K562 (cell line): ENCODE results near the gene AGPAT4. TPM values are rescaled to one million over a fixed set of nuclear protein-coding genes. Genes with fewer than 3 reads are reported as not detected.
A peak's percentile ranks its signal among the peaks of the same experiment; 100 is the strongest.

Experiments
- CREB1 ChIP-seq, 2 experiments: sonication (generic) in 1 of 2; formaldehyde crosslinking in 1 of 2; IDR thresholded peaks; 2 replicates each; pipeline versions ENCODE4 v1.6.1 to v1.8.0; 2012 to 2022; ENCODE audit warnings: inconsistent platforms in 1 of 2, mild to moderate bottlenecking in 1 of 2, missing genetic modification reagents in 1 of 2, moderate library complexity in 1 of 2
- CREM ChIP-seq: IDR thresholded peaks from 2 replicates; pipeline ENCODE4 v1.6.1; 2014; ENCODE audit warnings: antibody characterized with exemption, low read depth
- EHMT2 ChIP-seq: fragments of 450-650 bp; IDR thresholded peaks from 2 replicates; pipeline ENCODE4 v1.6.1; 2018; ENCODE audit warnings: antibody characterized with exemption
- HCFC1 ChIP-seq: IDR thresholded peaks from 2 replicates; pipeline ENCODE4 v1.6.1; 2012; ENCODE audit warnings: low read depth, low read length, improper control_type of control experiment
- JUND ChIP-seq, 2 experiments: IDR thresholded peaks; 2 replicates in 1 of 2; 3 replicates in 1 of 2; pipeline ENCODE4 v1.6.1; 2011; ENCODE audit warnings: borderline replicate concordance in 2 of 2, low read depth in 2 of 2, low read length in 2 of 2, improper control_type of control experiment in 1 of 2, missing biosample characterization in 1 of 2, missing genetic modification characterization in 1 of 2, missing genetic modification reagents in 1 of 2
- KLF16 ChIP-seq: IDR thresholded peaks from 2 replicates; pipeline ENCODE4 v1.6.1; 2016; ENCODE audit warnings: antibody characterized with exemption
- NFIX ChIP-seq: fragments of 250-450 bp; sonication (Bioruptor Pico); IDR thresholded peaks from 2 replicates; pipeline ENCODE4 v1.4.0; 2020; ENCODE audit warnings: low read depth, mild to moderate bottlenecking, moderate library complexity
- POLR2H ChIP-seq: IDR thresholded peaks from 2 replicates; pipeline ENCODE4 v1.6.1; 2016; ENCODE audit warnings: missing genetic modification characterization, low read depth, mild to moderate bottlenecking, control low read depth, missing compliant biosample characterization, moderate library complexity
- SOX6 ChIP-seq: fragments of 450-650 bp; IDR thresholded peaks from 2 replicates; pipeline ENCODE4 v1.6.1; 2014; ENCODE audit warnings: mild to moderate bottlenecking
- ZNF280A ChIP-seq: fragments of 450-650 bp; IDR thresholded peaks from 2 replicates; pipeline ENCODE4 v1.6.1; 2018; ENCODE audit warnings: mild to moderate bottlenecking, low read depth; ENCODE audit not compliant: partially characterized antibody
- ZNF316 ChIP-seq: fragments of 450-650 bp; IDR thresholded peaks from 2 replicates; pipeline ENCODE4 v1.6.1; 2016
- polyA plus RNA-seq, 8 experiments: library from polyadenylated mRNA; depleted of rRNA in 4 of 8; stranded (reverse) in 5 of 8; unstranded in 3 of 8; fragments of >200 nt; fragmentation: Nextera tagmentation in 2 of 8; fragmentation: Illumina TruSeq in 1 of 8; extraction: Ambion mirVana in 2 of 8; extraction: Trizol in 1 of 8; gene quantifications; 2 replicates each; pipeline versions ENCODE4 v1.2.1 to v1.2.3, GENCODE V29; 2011 to 2014; ENCODE audit warnings: inconsistent platforms in 1 of 8, missing spikeins in 1 of 8
- total RNA-seq, 7 experiments: library from RNA; depleted of rRNA in 6 of 7; stranded (reverse); fragments of >200 nt in 6 of 7; fragmentation: Illumina TruSeq in 2 of 7; extraction: Trizol in 2 of 7; gene quantifications; 2 replicates each; pipeline versions ENCODE4 v1.2.1 to v1.2.3, GENCODE V29; 2011 to 2021; ENCODE audit warnings: low replicate concordance in 1 of 7
- TF ChIP-seq, protein P1 (sequence below): fragments of 450-650 bp; conservative IDR thresholded peaks from 2 replicates; pipeline ENCODE4 v1.6.1; 2016; ENCODE audit warnings: missing genetic modification characterization, low read depth, mild to moderate bottlenecking, missing compliant biosample characterization, moderate library complexity
- TF ChIP-seq, protein P2 (sequence below): fragments of 200-800 bp; sonication (Bioruptor generic); IDR thresholded peaks from 2 replicates; pipeline ENCODE4 v1.6.1; 2016; ENCODE audit warnings: missing genetic modification characterization, missing compliant biosample characterization
- TF ChIP-seq, protein P3 (sequence below): fragments of 450-650 bp; formaldehyde crosslinking; IDR thresholded peaks from 2 replicates; pipeline ENCODE4 v1.4.0; 2020; ENCODE audit warnings: mild to moderate bottlenecking, mixed read lengths

AGPAT4 gene
- total and polyA plus RNA-seq, 9 of the 15 experiments (the other 6 are each of a cell fraction or from before 2014, with no cell fraction given): 2.2 to 15.0 (median 5.7) TPM

- TF ChIP-seq POLR2H (tag) (no peak), ZNF316 (peak; percentile 99), HCFC1 (peak; percentile 72), NFIX (0 out of 2 replicates have a peak, but pooled peaks have one; percentile 1), ZNF280A (peak; percentile 2), CREM (peak; percentile 51; the same call in 1 of the 2 replicates), SOX6 (peak; percentile 55; the same call in 1 of the 2 replicates), JUND (IDR thresholded peaks at IDR 0.05; ENCODE audit: borderline replicate concordance, low read depth, low read length) (peak; percentile 51; the same call in 1 of the 2 replicates), JUND (tag; IDR thresholded peaks at IDR 0.05; ENCODE audit: borderline replicate concordance, low read depth, low read length) (peak; percentile 54; the same call in 1 of the 3 replicates), KLF16 (0 out of 2 replicates have a peak, but pooled peaks have one; percentile 20), EHMT2 (peak; percentile 85), CREB1 (IDR thresholded peaks at IDR 0.05) (0 out of 2 replicates have a peak, but pooled peaks have one; percentile 5), CREB1 (CRISPR knock-in tag; IDR thresholded peaks at IDR 0.05) (no peak)
- TF ChIP-seq, protein P1, sequence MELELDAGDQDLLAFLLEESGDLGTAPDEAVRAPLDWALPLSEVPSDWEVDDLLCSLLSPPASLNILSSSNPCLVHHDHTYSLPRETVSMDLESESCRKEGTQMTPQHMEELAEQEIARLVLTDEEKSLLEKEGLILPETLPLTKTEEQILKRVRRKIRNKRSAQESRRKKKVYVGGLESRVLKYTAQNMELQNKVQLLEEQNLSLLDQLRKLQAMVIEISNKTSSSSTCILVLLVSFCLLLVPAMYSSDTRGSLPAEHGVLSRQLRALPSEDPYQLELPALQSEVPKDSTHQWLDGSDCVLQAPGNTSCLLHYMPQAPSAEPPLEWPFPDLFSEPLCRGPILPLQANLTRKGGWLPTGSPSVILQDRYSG (tag): peak; percentile 81
- TF ChIP-seq, protein P2, sequence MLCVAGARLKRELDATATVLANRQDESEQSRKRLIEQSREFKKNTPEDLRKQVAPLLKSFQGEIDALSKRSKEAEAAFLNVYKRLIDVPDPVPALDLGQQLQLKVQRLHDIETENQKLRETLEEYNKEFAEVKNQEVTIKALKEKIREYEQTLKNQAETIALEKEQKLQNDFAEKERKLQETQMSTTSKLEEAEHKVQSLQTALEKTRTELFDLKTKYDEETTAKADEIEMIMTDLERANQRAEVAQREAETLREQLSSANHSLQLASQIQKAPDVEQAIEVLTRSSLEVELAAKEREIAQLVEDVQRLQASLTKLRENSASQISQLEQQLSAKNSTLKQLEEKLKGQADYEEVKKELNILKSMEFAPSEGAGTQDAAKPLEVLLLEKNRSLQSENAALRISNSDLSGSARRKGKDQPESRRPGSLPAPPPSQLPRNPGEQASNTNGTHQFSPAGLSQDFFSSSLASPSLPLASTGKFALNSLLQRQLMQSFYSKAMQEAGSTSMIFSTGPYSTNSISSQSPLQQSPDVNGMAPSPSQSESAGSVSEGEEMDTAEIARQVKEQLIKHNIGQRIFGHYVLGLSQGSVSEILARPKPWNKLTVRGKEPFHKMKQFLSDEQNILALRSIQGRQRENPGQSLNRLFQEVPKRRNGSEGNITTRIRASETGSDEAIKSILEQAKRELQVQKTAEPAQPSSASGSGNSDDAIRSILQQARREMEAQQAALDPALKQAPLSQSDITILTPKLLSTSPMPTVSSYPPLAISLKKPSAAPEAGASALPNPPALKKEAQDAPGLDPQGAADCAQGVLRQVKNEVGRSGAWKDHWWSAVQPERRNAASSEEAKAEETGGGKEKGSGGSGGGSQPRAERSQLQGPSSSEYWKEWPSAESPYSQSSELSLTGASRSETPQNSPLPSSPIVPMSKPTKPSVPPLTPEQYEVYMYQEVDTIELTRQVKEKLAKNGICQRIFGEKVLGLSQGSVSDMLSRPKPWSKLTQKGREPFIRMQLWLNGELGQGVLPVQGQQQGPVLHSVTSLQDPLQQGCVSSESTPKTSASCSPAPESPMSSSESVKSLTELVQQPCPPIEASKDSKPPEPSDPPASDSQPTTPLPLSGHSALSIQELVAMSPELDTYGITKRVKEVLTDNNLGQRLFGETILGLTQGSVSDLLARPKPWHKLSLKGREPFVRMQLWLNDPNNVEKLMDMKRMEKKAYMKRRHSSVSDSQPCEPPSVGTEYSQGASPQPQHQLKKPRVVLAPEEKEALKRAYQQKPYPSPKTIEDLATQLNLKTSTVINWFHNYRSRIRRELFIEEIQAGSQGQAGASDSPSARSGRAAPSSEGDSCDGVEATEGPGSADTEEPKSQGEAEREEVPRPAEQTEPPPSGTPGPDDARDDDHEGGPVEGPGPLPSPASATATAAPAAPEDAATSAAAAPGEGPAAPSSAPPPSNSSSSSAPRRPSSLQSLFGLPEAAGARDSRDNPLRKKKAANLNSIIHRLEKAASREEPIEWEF: 0 out of 2 replicates have a peak, but pooled peaks have one; percentile 37
- TF ChIP-seq, protein P3, sequence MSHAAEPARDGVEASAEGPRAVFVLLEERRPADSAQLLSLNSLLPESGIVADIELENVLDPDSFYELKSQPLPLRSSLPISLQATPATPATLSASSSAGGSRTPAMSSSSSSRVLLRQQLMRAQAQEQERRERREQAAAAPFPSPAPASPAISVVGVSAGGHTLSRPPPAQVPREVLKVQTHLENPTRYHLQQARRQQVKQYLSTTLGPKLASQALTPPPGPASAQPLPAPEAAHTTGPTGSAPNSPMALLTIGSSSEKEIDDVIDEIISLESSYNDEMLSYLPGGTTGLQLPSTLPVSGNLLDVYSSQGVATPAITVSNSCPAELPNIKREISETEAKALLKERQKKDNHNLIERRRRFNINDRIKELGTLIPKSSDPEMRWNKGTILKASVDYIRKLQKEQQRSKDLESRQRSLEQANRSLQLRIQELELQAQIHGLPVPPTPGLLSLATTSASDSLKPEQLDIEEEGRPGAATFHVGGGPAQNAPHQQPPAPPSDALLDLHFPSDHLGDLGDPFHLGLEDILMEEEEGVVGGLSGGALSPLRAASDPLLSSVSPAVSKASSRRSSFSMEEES (CRISPR knock-in tag): no peak
These were observed 104.2 kb downstream of the AGPAT4 start (continued) for GRCh38 chr6:161169696-161170095.
